Measurements from ENCODE around the gene SMURF2. TPM values are rescaled to one million over a fixed set of nuclear protein-coding genes. Genes with fewer than 3 reads are reported as not detected.
A peak's percentile ranks its signal among the peaks of the same experiment; 100 is the strongest.

Gene SMURF2
- total RNA-seq, 1 donor from 2014 or later = 44.9 TPM

- H3K27ac ChIP-seq = no peak overlapping the region
- DNase-seq = no peak
- H3K36me3 ChIP-seq = peaks cover 76% of the 10 kb centered on the region
- no peak for ATAC-seq
- peaks cover 58% of the 10 kb centered on the region for H3K4me1 ChIP-seq
- no peak for TF ChIP-seq CTCF (IDR thresholded peaks at IDR 0.05)
- no peaks in the 10 kb centered on the region for H3K9me3 ChIP-seq
- H3K27me3 ChIP-seq = no peaks in the 10 kb centered on the region
- intact Hi-C loops (cut with DNase I) = no loop called here
- no peak overlapping the region for H3K4me3 ChIP-seq
Measured at GRCh38 chr17:64500862-64501765, 161.0 kb downstream of the SMURF2 start.

- Histone ChIP-seq H3K9me3 (no peaks in the 10 kb centered on the region), H3K27ac (no peak overlapping the region), H3K4me3 (no peak overlapping the region), H3K27me3 (no peaks in the 10 kb centered on the region), H3K4me1 (peaks cover 64% of the 10 kb centered on the region), H3K36me3 (peaks cover 76% of the 10 kb centered on the region)
- TF ChIP-seq CTCF (IDR thresholded peaks at IDR 0.05) = no peak
- ATAC-seq = no peak
- intact Hi-C loops (cut with DNase I) = no loop called here
- no peak for DNase-seq
Measured at GRCh38 chr17:64500487-64500859, 161.6 kb downstream of the SMURF2 start.

- Histone ChIP-seq H3K9me3 (no peaks in the 10 kb centered on the region), H3K36me3 (peaks cover 76% of the 10 kb centered on the region), H3K27ac (no peak overlapping the region), H3K4me1 (peaks cover 70% of the 10 kb centered on the region), H3K27me3 (no peaks in the 10 kb centered on the region), H3K4me3 (no peak overlapping the region)
- TF ChIP-seq CTCF (IDR thresholded peaks at IDR 0.05) = no peak
- no peak for ATAC-seq
- intact Hi-C loops (cut with DNase I) = loop anchor here (10.0 kb wide), 1 partner anchor 75 kb away; no protein-coding TSS in a partner anchor
- DNase-seq = no peak
Measured at GRCh38 chr17:64499805-64500486, 162.2 kb downstream of the SMURF2 start.

- intact Hi-C loops (cut with DNase I) = loop anchor here (10.0 kb wide), 1 partner anchor 74 kb away; no protein-coding TSS in a partner anchor
- ATAC-seq (no peak), DNase-seq (no peak)
- H3K36me3 ChIP-seq = peaks cover 62% of the 10 kb centered on the region
- no peak overlapping the region for H3K27ac ChIP-seq
- TF ChIP-seq CTCF (IDR thresholded peaks at IDR 0.05) = no peak
- H3K4me1 ChIP-seq = peaks cover 64% of the 10 kb centered on the region
- H3K27me3 ChIP-seq = no peaks in the 10 kb centered on the region
- H3K4me3 ChIP-seq = no peak overlapping the region
- H3K9me3 ChIP-seq = no peaks in the 10 kb centered on the region
Measured at GRCh38 chr17:64498308-64499203, 163.6 kb downstream of the SMURF2 start.

GRCh38 chr17:64497565-64498035 lies 164.5 kb downstream of the SMURF2 start:
- no peak for TF ChIP-seq CTCF (IDR thresholded peaks at IDR 0.05)
- Histone ChIP-seq H3K36me3 (peaks cover 59% of the 10 kb centered on the region), H3K9me3 (no peaks in the 10 kb centered on the region), H3K27me3 (no peaks in the 10 kb centered on the region), H3K4me3 (peak overlapping the region; percentile 80), H3K4me1 (peaks cover 55% of the 10 kb centered on the region), H3K27ac (peak overlapping the region; percentile 76)
- DNase-seq (no peak), ATAC-seq (no peak)
- intact Hi-C loops (cut with DNase I) = loop anchor here (10.0 kb wide), 1 partner anchor 73 kb away; no protein-coding TSS in a partner anchor
